Cortex of kidney (tissue), 1 donor: Measurements from ENCODE around the gene EXOC4.

ENCODE experiments used
- DNase-seq: peaks from one replicate; lab custom pipeline; 2025; lab: John Stamatoyannopoulos, UW

The EXOC4 gene

GRCh38 chr7:133706016-133706415, 453.1 kb downstream of the EXOC4 start:
- no peak for DNase-seq

- DNase-seq: no peak
These were observed 456.4 kb downstream of the EXOC4 start for GRCh38 chr7:133709036-133709880.

GRCh38 chr7:133712544-133712943, 459.7 kb downstream of the EXOC4 start:
- no peak for DNase-seq

GRCh38 chr7:133714654-133715053, 461.8 kb downstream of the EXOC4 start:
- no peak for DNase-seq

GRCh38 chr7:133718131-133718530, 465.3 kb downstream of the EXOC4 start:
- no peak for DNase-seq

- DNase-seq: no peak
These were observed 470.2 kb downstream of the EXOC4 start for GRCh38 chr7:133723044-133723443.

- no peak for DNase-seq
These were observed 471.3 kb downstream of the EXOC4 start for GRCh38 chr7:133724148-133724547.

GRCh38 chr7:133724694-133725093, 471.8 kb downstream of the EXOC4 start:
- DNase-seq: no peak

GRCh38 chr7:133727476-133728214, 474.8 kb downstream of the EXOC4 start:
- DNase-seq: no peak

- DNase-seq: no peak
These were observed 477.5 kb downstream of the EXOC4 start for GRCh38 chr7:133730360-133730759.

GRCh38 chr7:133733401-133733800, 480.5 kb downstream of the EXOC4 start:
- DNase-seq: no peak

- DNase-seq: no peak
These were observed 482.3 kb downstream of the EXOC4 start for GRCh38 chr7:133735222-133735621.

GRCh38 chr7:133739817-133740216, 486.9 kb downstream of the EXOC4 start:
- DNase-seq: no peak

GRCh38 chr7:133741078-133741477, 488.2 kb downstream of the EXOC4 start:
- no peak for DNase-seq

- no peak for DNase-seq
These were observed 488.8 kb downstream of the EXOC4 start for GRCh38 chr7:133741703-133742102.

GRCh38 chr7:133742709-133743538, 490.0 kb downstream of the EXOC4 start:
- DNase-seq: no peak

- no peak for DNase-seq
These were observed 491.6 kb downstream of the EXOC4 start for GRCh38 chr7:133744451-133744850.

- no peak for DNase-seq
These were observed 493.4 kb downstream of the EXOC4 start for GRCh38 chr7:133746305-133746704.

GRCh38 chr7:133746847-133747246, 494.0 kb downstream of the EXOC4 start:
- no peak for DNase-seq

GRCh38 chr7:133748443-133749407, 495.8 kb downstream of the EXOC4 start:
- no peak for DNase-seq

- no peak for DNase-seq
These were observed 497.4 kb downstream of the EXOC4 start for GRCh38 chr7:133750287-133750686.
